HG02840 (cell line): ENCODE results near the gene IPMK.
"Not testable (repeated sequence)": the region's sequence is repeated elsewhere in the genome, so short reads cannot be mapped to it uniquely, and the experiment has no call there.

Experiments used
- ATAC-seq: cut with Tn5 transposase; IDR thresholded peaks from one replicate; pipeline ENCODE4 v1.9.1; 2021; ENCODE audit warnings: mild to moderate bottlenecking, moderate library complexity, moderate number of reproducible peaks; ENCODE audit not compliant: unreplicated experiment, low FRiP score

IPMK gene

GRCh38 chr10:58268454-58268945, 806 bp upstream of the IPMK start:
- peak; percentile 0 for ATAC-seq

- ATAC-seq = peak; percentile 4
Observed at GRCh38 chr10:58266826-58267712, 625 bp downstream of the IPMK start.

GRCh38 chr10:58266003-58266825, 1.5 kb downstream of the IPMK start:
- ATAC-seq = no peak

GRCh38 chr10:58265249-58265648, 2.4 kb downstream of the IPMK start:
- ATAC-seq = no peak

- ATAC-seq = no peak
Observed at GRCh38 chr10:58264780-58265179, 2.9 kb downstream of the IPMK start.

GRCh38 chr10:58262766-58263165, 4.9 kb downstream of the IPMK start:
- ATAC-seq = no peak

GRCh38 chr10:58260334-58260733, 7.4 kb downstream of the IPMK start:
- no peak for ATAC-seq

- no peak for ATAC-seq
Observed at GRCh38 chr10:58258977-58259692, 8.6 kb downstream of the IPMK start.

- ATAC-seq = not testable (repeated sequence)
Observed at GRCh38 chr10:58256013-58256780, 11.5 kb downstream of the IPMK start.

GRCh38 chr10:58254644-58255043, 13.1 kb downstream of the IPMK start:
- ATAC-seq = no peak

- ATAC-seq = no peak
Observed at GRCh38 chr10:58253184-58253583, 14.5 kb downstream of the IPMK start.

- ATAC-seq = not testable (repeated sequence)
Observed at GRCh38 chr10:58244666-58245065, 23.0 kb downstream of the IPMK start.

GRCh38 chr10:58244242-58244641, 23.5 kb downstream of the IPMK start:
- ATAC-seq = not testable (repeated sequence)

- ATAC-seq = not testable (repeated sequence)
Observed at GRCh38 chr10:58243801-58244200, 23.9 kb downstream of the IPMK start.

- no peak for ATAC-seq
Observed at GRCh38 chr10:58243269-58243668, 24.4 kb downstream of the IPMK start.

- ATAC-seq = no peak
Observed at GRCh38 chr10:58241346-58241745, 26.3 kb downstream of the IPMK start.

GRCh38 chr10:58240531-58240930, 27.2 kb downstream of the IPMK start:
- ATAC-seq = no peak

- ATAC-seq = no peak
Observed at GRCh38 chr10:58239561-58240169, 28.0 kb downstream of the IPMK start.

GRCh38 chr10:58237014-58237834, 30.5 kb downstream of the IPMK start:
- ATAC-seq = no peak
